GM10266 (cell line): ENCODE data around the gene PBX3.

Source experiments
- DNase-seq: peaks from one replicate; pipeline ENCODE4 v3.0.0; 2012; ENCODE audit errors: extremely low spot score
- CTCF ChIP-seq: IDR thresholded peaks from 2 replicates; pipeline ENCODE4 v1.5.1; 2012; ENCODE audit warnings: mild to moderate bottlenecking, low read depth; ENCODE audit not compliant: control insufficient read depth, insufficient read depth; ENCODE audit errors: missing control alignments

PBX3 gene

GRCh38 chr9:125782718-125783117 is 35.5 kb downstream of the PBX3 start:
- DNase-seq = no peak
- TF ChIP-seq CTCF = no peak

GRCh38 chr9:125784286-125785049 is 37.3 kb downstream of the PBX3 start:
- no peak for DNase-seq
- TF ChIP-seq CTCF = no peak

GRCh38 chr9:125785248-125785751 is 38.1 kb downstream of the PBX3 start:
- TF ChIP-seq CTCF = no peak
- no peak for DNase-seq

- no peak for DNase-seq
- TF ChIP-seq CTCF = no peak
Observed at GRCh38 chr9:125787715-125788114, 40.5 kb downstream of the PBX3 start.

GRCh38 chr9:125789196-125789595 is 42.0 kb downstream of the PBX3 start:
- DNase-seq = no peak

GRCh38 chr9:125794708-125795107 is 47.5 kb downstream of the PBX3 start:
- no peak for TF ChIP-seq CTCF
- no peak for DNase-seq

More at GRCh38 chr9:125789196-125789595, 42.0 kb downstream of the PBX3 start:
- TF ChIP-seq CTCF = no peak

- no peak for TF ChIP-seq CTCF
- DNase-seq = no peak
Observed at GRCh38 chr9:125795970-125796596, 48.9 kb downstream of the PBX3 start.
